ENCODE results near the gene PDCD6IP.

DNA sequence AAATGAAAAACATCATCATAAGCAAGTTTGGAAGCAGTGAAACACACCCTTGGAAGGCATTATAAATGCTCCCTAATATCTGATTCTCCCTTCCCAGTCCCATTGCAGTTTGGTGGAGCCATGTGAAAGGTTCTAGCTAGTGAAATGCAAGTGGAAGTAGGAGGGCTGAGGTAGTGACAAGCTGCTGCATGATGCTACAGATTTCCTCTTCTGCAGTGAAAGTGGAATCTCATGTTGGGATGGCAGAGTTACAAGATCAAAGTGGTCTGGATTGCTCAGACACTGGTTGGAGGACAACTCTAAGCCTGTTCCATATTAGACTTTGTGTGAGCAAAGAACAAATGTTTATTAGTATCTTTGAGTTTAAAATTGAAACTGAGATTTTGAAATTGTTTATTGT lies 3.3 kb upstream of the PDCD6IP start:
- TF ChIP-seq, protein P1, sequence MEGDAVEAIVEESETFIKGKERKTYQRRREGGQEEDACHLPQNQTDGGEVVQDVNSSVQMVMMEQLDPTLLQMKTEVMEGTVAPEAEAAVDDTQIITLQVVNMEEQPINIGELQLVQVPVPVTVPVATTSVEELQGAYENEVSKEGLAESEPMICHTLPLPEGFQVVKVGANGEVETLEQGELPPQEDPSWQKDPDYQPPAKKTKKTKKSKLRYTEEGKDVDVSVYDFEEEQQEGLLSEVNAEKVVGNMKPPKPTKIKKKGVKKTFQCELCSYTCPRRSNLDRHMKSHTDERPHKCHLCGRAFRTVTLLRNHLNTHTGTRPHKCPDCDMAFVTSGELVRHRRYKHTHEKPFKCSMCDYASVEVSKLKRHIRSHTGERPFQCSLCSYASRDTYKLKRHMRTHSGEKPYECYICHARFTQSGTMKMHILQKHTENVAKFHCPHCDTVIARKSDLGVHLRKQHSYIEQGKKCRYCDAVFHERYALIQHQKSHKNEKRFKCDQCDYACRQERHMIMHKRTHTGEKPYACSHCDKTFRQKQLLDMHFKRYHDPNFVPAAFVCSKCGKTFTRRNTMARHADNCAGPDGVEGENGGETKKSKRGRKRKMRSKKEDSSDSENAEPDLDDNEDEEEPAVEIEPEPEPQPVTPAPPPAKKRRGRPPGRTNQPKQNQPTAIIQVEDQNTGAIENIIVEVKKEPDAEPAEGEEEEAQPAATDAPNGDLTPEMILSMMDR (IDR thresholded peaks at IDR 0.05): no peak
- TF ChIP-seq POLR2AphosphoS5 (IDR thresholded peaks at IDR 0.05): no peak
